ENCODE results near the gene PRKG1. TPM values are rescaled to one million over a fixed set of nuclear protein-coding genes. Genes with fewer than 3 reads are reported as not detected.

Gene PRKG1
- polyA plus RNA-seq, 3 donors = not detected

DNA sequence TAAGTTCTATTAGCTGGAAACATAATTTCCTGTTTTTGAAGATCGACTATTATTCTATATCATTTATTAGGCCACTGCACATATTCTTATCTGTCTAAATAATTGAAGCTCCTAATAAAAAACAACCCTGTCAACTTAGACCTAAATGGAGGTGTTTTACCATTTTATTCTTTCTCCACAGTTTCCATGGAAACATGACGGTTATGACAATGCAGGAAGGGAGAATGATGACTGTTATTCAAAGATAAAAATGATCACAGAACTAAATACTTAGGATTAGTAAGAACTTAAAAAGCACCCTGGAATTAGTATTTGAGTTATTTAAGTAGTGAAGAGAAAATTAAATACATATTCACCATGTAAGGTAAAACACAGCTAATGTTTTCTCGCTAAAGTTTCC, 1119.9 kb downstream of the PRKG1 start:
- no CpG with 5 or more reads among the region's 3 CpGs for WGBS (ENCODE audit: insufficient coverage)
- Histone ChIP-seq H3K4me2 (replicated peaks; ENCODE audit: extremely low read depth, low read length, poor library complexity, severe bottlenecking) (no peak overlapping the region), H3K27me3 (ENCODE audit: control insufficient read depth in 2 of 2, insufficient read depth in 2 of 2, low read length in 2 of 2) (no peaks in the 10 kb centered on the region), H3K9ac (ENCODE audit: insufficient read depth, low read length, poor library complexity, severe bottlenecking) (no peak overlapping the region), H4K20me1 (ENCODE audit: insufficient read depth, low read length) (no peaks in the 10 kb centered on the region), H3K79me2 (ENCODE audit: insufficient read depth, low read length) (no peaks in the 10 kb centered on the region), H2AFZ (ENCODE audit: insufficient read depth, low read depth, low read length, poor library complexity, severe bottlenecking) (no peak overlapping the region), H3K9me3 (replicated peaks in 1 of 2; ENCODE audit: control insufficient read depth in 1 of 2, insufficient read depth in 1 of 2, low read length in 2 of 2) (no peaks in the 10 kb centered on the region), H3K27ac (ENCODE audit: low read depth in 1 of 2, low read length in 2 of 2) (no peak overlapping the region), H3K4me1 (ENCODE audit: control insufficient read depth in 1 of 2, insufficient read depth in 2 of 2, low read length in 2 of 2) (no peaks in the 10 kb centered on the region), H3K36me3 (replicated peaks in 1 of 2; ENCODE audit: control insufficient read depth in 1 of 2, insufficient read depth in 2 of 2, low read length in 2 of 2) (no peaks in the 10 kb centered on the region), H3K4me3 (replicated peaks in 1 of 3; ENCODE audit: low read depth in 2 of 3, low read length in 3 of 3) (no peak overlapping the region)
- no peak for DNase-seq
- Mint-ChIP-seq H3K36me3 (no peaks in the 10 kb centered on the region), H3K4me3 (no peak overlapping the region), H3K27me3 (ENCODE audit: low read depth in 3 of 3) (no peaks in the 10 kb centered on the region), H3K9me3 (peaks cover 0 to 3% (median 0%) of the 10 kb centered on the region in 7 donors), H3K27ac (no peak overlapping the region), H3K4me1 (no peaks in the 10 kb centered on the region)
- TF ChIP-seq, protein P1, sequence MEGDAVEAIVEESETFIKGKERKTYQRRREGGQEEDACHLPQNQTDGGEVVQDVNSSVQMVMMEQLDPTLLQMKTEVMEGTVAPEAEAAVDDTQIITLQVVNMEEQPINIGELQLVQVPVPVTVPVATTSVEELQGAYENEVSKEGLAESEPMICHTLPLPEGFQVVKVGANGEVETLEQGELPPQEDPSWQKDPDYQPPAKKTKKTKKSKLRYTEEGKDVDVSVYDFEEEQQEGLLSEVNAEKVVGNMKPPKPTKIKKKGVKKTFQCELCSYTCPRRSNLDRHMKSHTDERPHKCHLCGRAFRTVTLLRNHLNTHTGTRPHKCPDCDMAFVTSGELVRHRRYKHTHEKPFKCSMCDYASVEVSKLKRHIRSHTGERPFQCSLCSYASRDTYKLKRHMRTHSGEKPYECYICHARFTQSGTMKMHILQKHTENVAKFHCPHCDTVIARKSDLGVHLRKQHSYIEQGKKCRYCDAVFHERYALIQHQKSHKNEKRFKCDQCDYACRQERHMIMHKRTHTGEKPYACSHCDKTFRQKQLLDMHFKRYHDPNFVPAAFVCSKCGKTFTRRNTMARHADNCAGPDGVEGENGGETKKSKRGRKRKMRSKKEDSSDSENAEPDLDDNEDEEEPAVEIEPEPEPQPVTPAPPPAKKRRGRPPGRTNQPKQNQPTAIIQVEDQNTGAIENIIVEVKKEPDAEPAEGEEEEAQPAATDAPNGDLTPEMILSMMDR (IDR thresholded peaks at IDR 0.05) = no peak
- intact Hi-C loops (cut with micrococcal nuclease) = no loop called here

DNA sequence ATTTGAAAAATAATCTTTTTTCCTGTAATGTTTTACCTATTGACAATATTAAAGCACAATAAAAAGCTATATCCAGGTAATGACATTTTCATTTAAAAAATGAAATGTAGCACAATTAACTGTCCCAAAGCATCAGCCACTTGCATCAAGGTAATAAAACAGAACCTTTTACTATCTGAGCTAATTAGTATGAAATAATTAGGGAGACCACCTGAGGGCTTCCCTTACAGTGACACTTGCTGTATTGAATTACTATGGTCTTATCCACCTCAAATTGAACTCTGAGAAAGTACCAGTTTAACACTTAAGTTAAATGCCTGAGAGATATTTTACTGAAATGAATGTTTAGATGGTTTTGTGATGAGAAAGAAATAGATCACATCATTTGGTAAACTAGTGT, 1120.4 kb downstream of the PRKG1 start:
- Histone ChIP-seq H3K9ac (ENCODE audit: insufficient read depth, low read length, poor library complexity, severe bottlenecking) (no peak overlapping the region), H3K4me1 (ENCODE audit: control insufficient read depth in 1 of 2, insufficient read depth in 2 of 2, low read length in 2 of 2) (no peaks in the 10 kb centered on the region), H4K20me1 (ENCODE audit: insufficient read depth, low read length) (no peaks in the 10 kb centered on the region), H3K4me3 (replicated peaks in 1 of 3; ENCODE audit: low read depth in 2 of 3, low read length in 3 of 3) (no peak overlapping the region), H2AFZ (ENCODE audit: insufficient read depth, low read depth, low read length, poor library complexity, severe bottlenecking) (no peak overlapping the region), H3K9me3 (replicated peaks in 1 of 2; ENCODE audit: control insufficient read depth in 1 of 2, insufficient read depth in 1 of 2, low read length in 2 of 2) (no peaks in the 10 kb centered on the region), H3K79me2 (ENCODE audit: insufficient read depth, low read length) (no peaks in the 10 kb centered on the region), H3K27me3 (ENCODE audit: control insufficient read depth in 2 of 2, insufficient read depth in 2 of 2, low read length in 2 of 2) (no peaks in the 10 kb centered on the region), H3K27ac (ENCODE audit: low read depth in 1 of 2, low read length in 2 of 2) (no peak overlapping the region), H3K36me3 (replicated peaks in 1 of 2; ENCODE audit: control insufficient read depth in 1 of 2, insufficient read depth in 2 of 2, low read length in 2 of 2) (no peaks in the 10 kb centered on the region), H3K4me2 (replicated peaks; ENCODE audit: extremely low read depth, low read length, poor library complexity, severe bottlenecking) (no peak overlapping the region)
- DNase-seq = no peak
- H3K9me3 Mint-ChIP-seq = peaks cover 0 to 3% (median 0%) of the 10 kb centered on the region in 7 donors
- TF ChIP-seq, protein P1 (IDR thresholded peaks at IDR 0.05) = no peak
- intact Hi-C loops (cut with micrococcal nuclease) = no loop called here
- H3K36me3 Mint-ChIP-seq = no peaks in the 10 kb centered on the region
- no peak overlapping the region for H3K4me3 Mint-ChIP-seq
- H3K4me1 Mint-ChIP-seq = no peaks in the 10 kb centered on the region
- H3K27me3 Mint-ChIP-seq (ENCODE audit: low read depth in 3 of 3) = no peaks in the 10 kb centered on the region
- no peak overlapping the region for H3K27ac Mint-ChIP-seq
